Stimulated activated CD8-positive, alpha-beta memory T cell treated with anti-CD3 and anti-CD28 coated beads, Interleukin-12 subunit alpha, Interleukin-12 subunit beta, amount 100 ng/mL, for 24 hours (primary cell): ENCODE data around the gene BCL2L1.
"Not testable (repeated sequence)": the region's sequence is repeated elsewhere in the genome, so short reads cannot be mapped to it uniquely, and the experiment has no call there.

Source experiments
- DNase-seq: peaks from one replicate; pipeline ENCODE4 v3.0.0-alpha.2; 2020; ENCODE audit errors: extremely low read depth

The BCL2L1 gene

DNA sequence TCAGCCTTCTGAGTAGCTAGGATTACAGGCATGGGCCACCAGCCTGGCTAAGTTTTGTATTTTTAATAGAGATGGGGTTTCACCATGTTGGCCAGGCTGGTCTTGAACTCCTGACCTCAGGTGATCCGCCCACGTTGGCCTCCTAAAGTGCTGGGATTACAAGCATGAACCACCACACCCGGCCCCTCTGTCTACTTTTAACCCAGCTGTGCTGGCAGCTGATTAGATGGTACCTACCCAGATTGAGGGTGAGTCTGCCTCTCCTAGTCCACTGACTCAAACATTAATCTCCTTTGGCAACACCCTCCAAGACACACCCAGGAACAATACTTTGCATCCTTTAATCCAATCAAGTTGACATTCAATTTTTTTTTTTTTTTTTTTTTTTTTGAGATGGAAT, 74.6 kb downstream of the BCL2L1 start:
- not testable (repeated sequence) for DNase-seq

DNA sequence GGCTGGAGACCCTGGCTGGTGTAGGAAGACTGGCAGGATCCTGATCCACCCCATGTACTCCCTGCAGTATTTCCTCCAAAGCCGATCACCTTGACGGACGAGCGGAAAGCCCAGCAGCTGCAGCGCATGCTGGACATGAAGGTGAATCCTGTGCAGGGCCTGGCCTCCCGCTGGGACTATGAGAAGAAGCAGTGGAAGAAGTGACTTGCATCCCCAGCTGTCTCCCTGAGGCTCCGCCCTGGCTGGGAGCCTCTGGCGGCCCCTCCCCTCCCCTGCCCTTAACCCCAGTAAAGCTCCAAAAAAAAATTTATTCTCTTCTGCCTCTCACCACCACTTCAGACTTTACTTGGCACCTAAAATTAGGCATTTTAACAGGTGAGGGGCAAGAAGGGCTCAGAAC, 78.0 kb downstream of the BCL2L1 start:
- no peak for DNase-seq

DNA sequence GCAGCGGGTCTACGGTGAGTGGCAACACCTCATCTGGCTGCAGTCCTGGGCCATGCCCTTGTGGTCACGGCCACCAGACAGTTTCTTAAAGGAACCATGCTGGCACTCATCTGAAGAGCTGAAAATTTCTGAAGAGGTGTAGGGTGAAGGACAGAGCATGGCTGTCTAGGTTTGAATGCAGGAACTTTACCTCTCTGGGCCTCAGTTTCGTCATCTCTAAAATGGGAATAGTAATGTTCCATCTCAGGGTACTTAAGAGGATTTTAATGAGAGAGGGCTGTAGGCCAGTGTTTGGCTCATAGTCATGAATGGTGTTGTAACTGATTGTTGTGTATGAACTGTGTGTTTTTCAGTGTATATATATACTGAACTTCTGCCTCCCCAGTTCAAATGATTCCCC, 79.1 kb downstream of the BCL2L1 start:
- no peak for DNase-seq

DNA sequence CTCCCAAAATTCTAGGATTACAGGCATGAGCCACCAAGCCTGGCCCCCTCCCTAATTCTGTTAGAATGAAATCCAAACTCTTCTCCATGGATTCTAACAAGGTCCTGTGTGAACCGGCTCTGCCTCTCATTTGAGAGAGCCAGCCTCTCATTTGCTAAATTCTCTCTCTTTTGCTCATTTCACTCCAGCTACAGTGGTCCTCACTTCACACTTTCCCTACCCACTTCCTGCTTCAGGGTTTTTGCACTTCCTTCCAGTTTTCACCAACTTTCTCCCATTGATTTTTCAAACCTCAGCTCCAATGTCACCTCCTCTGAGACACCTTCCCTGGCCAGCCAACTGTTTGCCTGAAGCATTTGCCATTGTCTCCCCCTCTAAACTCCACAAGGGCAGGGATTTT, 79.8 kb downstream of the BCL2L1 start:
- no peak for DNase-seq

DNA sequence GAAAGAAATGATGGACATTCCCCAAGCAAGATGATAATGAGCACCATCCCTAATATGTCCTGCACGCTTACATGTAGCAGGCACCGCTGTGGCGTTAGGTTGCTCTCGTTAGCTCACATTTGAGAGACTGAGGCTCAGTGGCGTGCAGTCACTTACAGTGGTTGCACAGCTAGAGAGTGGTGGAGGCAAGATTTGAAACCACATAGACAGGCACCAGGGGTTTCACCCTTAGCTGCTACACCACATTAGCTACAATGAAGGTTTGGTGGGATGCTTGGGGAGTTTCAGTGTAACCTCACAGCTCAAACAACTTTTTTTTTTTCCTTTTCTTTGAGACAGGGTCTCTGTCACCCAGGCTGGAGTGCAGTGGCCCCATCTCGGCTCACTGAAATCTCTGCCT, 81.3 kb downstream of the BCL2L1 start:
- DNase-seq = no peak

DNA sequence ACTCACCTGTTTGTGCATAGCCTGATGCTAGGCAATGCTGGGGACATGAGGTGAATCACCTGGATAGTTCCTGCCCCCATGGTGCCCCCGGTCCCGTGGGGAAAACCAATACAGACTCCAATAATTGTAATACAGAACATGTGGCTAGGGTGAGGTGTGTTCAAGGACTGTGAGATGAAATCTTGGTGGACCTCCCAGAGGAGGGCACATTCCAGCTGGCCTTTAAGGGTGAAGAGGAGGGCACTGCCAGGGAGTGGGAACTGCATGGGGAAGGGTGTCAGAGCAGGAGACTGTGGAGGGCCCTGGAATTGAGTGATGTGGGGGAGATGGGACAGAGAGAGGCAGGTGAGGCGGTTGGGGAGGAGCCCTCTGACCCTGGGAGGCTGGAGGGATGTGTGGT, 82.4 kb downstream of the BCL2L1 start:
- DNase-seq = no peak

DNA sequence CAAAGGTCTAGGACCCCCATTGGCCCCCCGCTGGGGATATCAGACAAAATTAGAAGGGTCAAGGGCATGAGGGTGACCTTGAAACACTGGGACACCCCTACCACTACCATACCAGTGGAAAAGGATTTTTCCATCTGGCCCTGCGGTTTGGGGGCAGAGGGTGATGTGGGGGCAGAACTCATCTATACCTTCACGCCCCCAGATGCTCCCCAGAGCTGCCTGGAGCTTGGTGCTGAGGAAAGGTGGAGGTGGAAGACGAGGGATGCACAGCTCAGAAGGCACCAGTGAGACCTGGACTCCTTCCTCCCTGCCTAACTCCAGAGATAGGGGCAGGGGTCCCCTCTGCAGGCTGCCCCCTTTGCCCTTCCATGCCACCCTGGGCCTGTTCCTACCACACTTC, 83.9 kb downstream of the BCL2L1 start:
- no peak for DNase-seq

DNA sequence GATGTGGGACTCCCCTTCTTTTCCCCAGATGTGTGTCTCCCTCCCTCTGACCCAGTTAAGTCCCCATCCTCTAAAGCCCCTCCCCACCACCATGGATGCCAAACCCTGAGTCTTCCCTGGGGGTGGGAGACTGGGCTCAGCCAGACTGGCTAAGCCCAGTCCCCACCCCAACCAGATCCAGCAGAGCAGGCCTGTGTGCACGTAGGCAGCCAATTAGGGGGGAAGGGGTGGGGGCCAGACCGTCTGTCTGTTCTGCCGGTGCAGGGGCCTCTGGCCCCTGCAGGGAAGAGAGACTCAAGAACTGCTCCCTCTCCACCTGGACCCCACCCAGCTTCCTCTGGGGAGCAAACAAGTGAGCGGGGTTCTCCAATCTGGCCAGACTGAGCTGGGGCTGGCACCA, 84.4 kb downstream of the BCL2L1 start:
- no peak for DNase-seq

DNA sequence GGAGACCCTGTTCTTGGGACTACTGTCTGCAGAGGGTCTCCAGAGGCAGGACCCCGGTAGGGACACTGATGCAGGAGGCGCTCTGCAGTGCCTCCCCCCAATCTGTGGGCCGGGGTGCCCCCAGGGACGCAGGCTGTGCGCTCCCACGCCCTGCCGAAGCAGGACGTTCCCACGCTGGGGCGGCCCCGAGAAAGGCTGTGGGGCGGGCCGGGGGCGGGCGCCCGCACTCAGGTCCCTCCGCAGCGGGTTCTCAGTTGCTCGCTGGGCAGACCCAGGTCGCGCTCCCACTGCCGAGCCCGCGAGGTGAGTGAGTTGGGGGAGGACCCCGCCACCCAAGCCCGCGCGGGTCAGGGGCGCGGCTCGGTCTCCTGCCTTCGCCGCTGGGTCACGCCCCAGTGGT, 85.0 kb downstream of the BCL2L1 start, which contains the start of gene COX4I2:
Gene COX4I2, plus strand, starts transcription at position 253 of the 400 bp plus-strand sequence. CDS start 1,106 bp downstream, outside the sequence.
- no peak for DNase-seq

DNA sequence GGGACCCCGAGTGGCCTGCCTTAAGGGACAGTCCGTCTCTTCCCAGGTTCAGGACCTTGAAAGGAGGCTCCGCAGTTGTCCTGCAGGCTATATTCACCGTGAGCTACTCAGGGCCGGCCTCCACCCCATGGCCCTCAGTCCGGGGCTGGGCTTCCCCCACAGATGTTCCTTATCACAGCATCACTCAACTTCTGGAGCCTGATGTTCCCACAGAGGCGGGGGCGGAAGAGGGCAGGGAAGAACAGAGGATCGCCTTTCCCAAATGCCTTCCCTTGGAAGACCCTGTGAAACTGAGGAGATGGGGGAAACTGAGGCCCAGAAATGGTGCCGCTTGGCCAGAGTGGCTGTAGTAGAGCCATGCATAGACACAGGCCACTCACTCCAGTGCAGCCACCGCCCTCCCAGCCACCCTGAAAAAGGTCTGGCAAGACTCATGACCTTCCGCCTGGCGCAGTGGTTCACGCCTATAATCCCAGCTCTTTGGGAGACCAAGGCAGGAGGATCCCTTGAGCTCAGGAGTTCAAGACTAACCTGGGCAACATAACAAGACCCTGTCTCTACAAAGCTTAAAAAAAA, 89.2 kb downstream of the BCL2L1 start:
- no peak for DNase-seq

DNA sequence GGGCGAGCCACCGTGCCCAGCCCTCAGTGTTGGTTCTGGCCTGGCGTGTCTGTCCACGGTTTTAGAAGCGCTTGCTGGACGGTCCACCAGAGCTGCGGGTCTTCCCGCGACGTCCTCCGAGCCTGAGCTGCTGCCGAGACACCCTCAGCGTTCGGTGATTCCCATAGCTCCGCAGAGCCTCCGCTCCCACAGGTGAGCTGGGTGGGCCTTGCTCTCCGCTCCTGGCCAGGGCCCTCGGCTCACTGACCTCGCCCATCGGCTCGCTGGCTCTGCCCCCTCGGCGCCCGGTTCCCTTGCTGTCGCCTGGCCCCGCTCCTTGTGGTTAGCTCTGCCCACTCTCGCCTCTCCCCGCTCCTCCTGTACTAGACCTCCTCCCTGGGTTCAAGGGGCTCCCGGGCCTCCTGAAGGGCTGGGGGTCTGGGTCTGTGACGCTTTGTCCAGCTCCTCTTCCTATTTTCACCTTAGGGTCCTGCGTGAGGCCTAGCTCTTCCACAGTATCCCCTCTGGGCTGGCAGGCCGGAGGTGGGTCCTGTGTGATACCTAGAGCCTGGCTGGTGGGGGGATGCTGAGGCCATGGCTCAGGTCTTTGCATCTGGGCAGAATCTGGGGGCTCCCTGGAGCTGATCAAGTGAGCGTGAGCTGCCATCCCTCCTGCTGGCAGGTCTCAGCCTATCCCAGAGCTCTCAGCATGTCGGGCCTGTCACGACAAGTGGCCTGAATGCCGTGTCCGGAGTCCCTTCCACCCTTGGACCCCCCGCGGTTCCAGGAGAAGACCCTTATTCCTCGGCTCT, 89.9 kb downstream of the BCL2L1 start:
- DNase-seq = no peak

DNA sequence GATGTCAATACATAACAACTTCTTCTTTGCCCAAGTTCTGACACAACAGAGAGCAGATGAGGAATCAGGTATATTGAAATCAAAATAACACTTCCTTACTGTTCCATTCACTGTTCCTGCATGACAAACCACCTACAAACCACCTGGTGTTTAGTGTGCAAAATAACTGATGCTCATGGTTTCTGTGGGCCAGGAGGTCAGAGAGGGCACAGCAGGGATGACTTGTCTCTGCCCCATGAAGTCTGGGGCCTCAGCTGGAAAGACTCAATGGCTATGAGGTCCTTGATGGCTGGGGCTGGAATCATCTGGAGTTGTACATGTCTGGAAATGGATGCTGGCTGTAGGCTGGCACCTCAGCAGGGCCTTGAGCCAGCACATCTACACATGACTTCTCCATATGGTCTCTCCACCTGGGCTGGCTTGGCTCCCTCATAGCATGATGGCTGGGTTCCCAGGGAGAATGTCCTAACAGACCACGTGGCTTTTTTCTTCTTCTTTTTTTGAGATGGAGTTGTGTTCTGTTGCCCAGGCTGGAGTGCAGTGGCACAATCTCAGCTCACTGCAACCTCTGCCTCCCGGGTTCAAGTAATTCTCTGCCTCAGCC, 92.4 kb downstream of the BCL2L1 start:
- DNase-seq = no peak

DNA sequence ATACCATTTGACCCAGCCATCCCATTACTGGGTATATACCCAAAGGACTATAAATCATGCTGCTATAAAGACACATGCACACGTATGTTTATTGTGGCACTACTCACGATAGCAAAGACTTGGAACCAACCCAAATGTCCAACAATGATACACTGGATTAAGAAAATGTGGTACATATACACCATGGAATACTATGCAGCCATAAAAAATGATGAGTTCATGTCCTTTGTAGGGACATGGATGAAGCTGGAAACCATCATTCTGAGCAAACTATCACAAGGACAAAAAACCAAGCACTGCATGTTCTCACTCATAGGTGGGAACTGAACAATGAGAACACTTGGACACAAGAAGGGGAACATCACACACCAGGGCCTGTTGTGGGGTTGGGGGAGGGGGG, 94.6 kb downstream of the BCL2L1 start:
- not testable (repeated sequence) for DNase-seq

DNA sequence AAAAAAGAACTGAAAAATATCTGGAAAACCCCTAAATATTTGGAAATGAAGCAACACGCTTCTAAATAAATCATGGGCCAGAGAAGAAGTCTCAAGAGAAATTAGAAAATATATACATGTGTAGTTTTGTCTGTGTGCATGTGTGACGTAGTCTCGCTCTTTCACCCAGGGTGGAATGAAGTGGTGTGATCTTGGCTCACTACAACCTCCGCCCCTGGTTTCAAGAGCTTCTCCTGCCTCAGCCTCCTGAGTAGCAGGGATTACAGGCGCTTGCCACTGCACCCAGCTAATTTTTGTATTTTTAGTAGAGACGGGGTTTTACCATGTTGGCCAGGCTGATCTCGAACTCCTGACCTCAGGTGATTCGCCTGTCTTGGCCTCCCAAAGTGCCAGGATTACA, 96.1 kb downstream of the BCL2L1 start:
- not testable (repeated sequence) for DNase-seq

DNA sequence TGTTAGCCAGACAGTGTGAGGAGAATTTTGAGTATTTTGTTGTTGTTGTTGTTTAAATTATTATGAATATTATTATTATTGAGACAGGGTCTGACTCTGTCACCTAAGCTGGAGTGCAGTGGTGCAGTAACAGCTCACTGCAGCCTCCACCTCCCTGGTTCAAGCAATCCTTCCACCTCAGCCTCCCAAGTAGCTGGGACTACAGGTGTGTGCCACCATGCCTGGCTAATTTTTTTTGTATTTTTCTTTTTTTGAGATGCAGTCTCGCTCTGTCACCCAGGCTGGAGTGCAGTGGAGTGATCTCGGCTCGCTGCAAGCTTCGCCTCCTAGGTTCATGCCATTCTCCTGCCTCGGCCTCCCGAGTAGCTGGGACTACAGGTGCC, 99.6 kb downstream of the BCL2L1 start:
- not testable (repeated sequence) for DNase-seq

DNA sequence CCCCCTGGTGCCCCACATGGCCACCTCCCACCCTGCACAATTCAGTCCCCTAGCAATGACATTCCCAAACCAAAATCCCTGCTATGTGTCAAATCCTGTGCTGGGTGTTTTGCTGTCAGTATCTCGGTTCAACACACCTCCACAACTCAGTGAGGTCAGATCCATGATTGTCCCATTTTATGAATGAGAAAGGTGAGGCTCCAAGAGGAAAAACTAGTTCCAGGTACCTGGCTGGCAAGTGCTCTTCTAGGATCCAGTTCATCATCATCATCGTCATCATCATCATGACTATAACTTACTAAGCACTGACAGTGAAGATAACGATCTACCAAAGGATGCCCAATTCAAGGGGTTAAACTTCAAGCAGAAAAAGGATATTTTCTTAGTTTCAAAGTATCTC, 102.4 kb downstream of the BCL2L1 start:
- DNase-seq = no peak

DNA sequence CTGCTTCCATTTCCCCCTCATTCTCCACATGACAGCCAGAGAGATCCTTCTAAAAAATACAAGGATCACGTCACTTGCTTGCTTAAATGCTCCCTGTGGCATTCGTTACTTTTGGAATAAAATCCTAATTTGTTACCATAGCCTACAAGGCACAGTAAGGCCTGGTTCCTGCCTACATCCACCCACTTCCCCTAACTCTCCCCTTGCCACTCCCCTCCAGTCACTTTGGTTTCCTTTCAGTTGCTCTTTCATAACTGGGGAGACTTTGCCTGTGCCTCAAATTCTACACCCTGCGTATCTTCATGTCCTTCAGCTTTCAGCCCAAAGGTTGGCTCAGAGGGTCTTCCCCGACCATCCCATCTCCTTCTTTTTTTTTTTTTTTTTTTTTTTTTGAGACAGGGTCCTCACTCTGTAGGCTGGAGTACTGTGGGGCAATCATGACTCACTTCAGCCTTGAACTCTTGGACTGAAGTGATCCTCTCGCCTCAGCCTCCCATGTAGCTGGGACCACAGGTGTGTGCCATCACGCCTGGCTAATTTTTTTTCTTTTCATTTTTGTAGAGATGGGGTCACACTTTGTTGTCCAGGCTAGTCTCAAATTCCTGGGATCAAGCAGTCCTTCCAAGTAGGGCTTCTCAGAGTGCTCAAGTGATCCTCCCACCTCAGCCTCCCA, 105.1 kb downstream of the BCL2L1 start:
- DNase-seq = no peak

DNA sequence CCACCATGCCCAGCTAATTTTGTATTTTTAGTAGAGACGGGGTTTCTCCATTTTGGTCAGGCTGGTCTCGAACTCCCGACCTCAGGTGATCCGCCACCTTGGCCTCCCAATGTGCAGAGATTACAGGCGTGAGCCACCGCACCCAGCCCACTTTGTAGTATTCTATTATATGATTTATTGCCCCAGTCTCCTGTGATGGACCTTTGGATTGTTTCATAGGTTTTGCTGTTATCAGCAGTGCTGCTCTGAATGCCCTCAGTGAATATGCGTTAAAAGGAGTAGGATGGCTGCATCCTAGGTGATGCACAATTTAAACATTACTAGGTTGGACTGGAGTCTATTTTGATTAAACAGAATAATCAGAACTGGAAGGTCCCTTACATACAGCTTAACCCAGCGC, 107.3 kb downstream of the BCL2L1 start:
- DNase-seq = no peak
